HG03025 (cell line): ENCODE results near the gene C1R.
"Not testable (repeated sequence)": the region's sequence is repeated elsewhere in the genome, so short reads cannot be mapped to it uniquely, and the experiment has no call there.

Experiments
- ATAC-seq: cut with Tn5 transposase; IDR thresholded peaks from one replicate; pipeline ENCODE4 v1.9.1; 2021; ENCODE audit warnings: mild to moderate bottlenecking, moderate library complexity; ENCODE audit not compliant: unreplicated experiment, low FRiP score

Gene C1R

DNA sequence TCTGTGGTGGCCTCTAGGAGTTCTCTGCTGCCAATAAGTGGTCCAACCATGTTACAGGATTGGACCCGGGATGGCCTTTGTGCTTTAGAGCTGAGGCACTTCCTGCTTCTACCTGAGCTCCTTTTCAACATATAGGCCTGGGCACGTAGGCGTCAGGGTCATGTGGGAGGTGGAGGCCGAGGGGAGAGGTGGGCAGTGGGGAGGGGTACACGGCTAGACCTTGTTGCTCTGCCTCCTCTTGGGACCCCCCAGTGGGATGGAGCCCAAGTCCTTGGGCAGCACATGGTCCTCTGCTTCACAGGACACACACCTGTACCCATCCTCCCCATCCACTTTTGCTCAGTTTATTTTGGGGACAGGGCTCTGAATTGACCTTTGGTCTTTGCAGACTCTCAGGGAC is 29.1 kb upstream of the C1R start:
- no peak for ATAC-seq

DNA sequence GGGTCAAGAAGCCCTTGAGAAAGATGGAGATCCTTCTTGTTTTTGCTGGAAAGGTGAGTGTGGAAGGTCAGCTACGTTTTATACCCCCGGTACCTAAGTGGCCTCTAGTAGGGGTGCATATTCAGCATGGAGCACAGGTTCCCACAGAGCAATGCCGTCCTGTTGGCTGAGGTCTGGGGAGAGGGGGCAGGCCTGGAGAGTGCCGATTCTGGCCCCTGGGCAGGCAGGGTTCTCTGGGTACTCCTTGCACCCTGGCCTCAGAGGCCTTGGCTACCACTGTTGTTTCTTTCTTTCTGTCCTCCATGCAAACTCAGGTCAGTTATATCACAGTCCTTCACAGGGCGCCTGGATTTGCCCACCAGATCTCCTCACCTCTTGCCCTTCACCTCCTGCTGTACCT is 27.9 kb upstream of the C1R start:
- no peak for ATAC-seq

DNA sequence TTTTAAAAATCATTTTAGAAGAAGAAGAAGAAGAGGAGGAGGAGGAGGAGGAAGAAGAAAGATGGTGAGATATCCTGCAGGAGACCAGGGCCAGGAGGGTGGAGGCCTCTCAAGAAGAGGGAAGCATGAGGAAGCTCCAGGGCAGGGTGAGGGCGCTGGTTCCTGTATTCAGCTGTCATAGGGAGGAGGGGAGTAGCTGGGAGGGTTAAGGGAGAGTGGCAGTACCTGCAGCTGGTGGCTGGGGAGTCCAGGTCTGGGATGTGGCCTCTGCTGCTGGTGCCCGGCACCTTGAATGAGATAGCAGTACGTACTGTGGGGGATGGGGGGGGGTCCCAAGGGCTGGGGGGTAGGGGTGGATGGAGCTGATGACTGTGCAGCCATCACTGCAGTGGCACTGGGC is 26.6 kb upstream of the C1R start:
- ATAC-seq, result no peak

DNA sequence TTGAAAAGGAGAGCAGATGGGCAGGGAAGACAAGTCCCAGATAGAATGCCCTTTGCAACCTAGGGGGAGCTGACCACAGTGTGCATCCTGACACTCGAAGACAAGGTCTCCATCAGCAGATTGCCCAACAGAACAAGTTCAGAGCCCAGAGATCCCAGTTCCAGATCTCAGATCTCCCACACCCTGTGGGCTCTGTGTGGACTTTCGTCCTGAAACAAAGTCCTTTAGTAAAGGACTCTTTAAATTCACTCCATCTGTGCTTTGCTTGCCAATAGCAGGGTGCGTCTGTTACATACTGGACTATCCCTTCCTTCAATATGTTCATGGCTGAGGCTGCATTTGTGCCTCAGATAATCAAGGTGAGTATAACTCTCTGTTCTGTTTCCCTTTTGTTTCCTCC is 25.4 kb upstream of the C1R start:
- ATAC-seq, result no peak

DNA sequence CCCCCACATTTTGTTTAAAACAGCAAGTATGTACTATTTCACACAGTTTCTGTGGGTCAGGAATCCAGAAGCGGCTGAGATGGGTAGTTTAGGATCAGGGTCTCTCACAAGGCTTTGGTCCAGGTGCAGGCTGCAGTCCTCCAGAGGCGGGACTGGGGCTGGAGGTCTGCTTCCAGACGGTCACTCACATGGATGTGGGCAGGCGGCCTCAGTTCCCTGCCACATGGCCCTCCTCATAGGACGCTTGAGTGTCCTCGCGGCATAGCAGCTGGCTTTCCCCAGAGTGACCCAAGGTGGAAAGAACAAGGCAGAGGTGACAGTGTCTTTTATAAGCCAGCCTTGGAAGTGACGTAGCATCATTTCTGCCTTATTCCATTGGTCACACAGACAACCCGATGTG is 24.7 kb upstream of the C1R start:
- ATAC-seq, result no peak

DNA sequence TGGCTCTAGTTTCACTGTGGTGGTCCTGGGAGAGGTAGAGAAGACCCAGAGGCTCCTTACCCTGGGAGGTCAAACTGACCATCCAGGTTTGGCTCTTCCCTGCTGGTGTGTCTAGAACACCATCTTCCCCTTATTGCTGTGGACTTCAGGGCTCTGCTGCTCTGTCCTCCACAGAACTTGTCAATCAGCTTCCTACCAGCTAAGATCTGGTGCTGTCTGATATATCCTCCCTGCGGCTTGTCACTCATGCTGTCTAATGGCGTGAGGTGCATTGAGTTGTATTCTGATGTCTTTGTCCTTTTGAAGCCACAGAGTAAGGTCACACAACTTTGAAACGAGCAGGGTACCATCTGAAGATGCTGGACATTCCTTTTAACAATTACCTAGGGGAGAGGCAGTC is 24.0 kb upstream of the C1R start:
- ATAC-seq, result no peak

DNA sequence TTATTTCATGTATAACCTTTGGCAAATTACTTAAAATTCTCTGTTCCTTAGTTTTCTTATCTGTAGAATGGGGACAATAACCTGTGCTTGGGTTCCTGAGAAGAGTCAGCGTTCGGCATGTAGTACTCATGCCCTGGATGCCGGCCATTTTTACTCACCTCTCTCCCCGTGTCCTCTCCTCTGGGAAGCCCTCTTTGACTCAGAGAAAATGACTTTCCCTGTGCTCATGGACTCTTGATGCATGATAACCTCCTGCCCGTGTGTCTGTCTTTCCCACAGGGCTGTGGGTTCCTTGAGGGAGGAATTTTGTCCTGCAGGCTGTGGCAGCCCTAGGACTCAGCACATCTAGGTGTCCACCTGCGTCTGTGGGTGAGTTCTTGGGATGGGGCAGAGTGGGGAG is 22.6 kb upstream of the C1R start:
- no peak for ATAC-seq

DNA sequence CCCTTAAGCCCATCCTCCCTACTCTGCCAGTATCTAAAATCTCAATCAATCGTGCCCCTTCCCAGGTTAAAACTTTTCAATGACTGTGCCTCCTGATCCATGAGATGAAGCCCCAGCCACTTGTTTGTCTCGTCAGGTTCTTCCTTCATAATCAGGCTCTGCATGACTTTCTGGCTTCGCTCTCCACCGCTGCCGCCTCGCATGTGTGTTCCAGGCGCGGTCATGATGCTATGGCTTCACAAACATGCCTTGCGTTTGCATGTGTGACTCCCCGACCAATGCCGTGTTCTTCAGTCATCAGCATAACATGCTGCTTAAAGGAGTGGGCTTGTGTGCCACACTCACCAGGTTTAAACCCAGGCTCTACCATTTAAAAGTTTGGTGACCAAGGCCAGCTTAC is 21.8 kb upstream of the C1R start:
- ATAC-seq, result no peak

DNA sequence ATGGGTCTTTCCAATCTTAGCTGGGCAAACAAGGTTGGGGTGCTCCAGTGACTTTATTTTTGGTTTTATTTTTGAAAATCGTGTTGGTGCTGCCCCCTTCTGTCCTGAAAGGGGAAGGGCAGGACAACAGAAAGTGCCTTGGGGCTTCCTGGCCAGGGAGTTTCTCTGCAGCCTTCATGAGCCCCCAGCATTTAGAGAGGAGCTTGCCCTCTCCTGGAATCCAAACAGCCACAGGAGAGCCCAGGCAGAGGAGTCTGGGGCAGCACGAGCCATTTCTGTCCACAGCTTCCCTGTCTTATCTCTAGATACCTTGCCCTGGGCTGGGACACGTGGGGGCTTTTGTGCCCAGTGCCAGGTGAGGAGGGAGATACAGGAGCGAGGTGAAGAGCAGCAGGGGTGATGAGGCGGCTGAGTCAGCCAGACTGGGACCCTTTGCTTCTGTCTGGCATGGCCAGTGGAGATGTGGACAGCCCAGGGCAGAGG is 21.2 kb upstream of the C1R start:
- no peak for ATAC-seq

DNA sequence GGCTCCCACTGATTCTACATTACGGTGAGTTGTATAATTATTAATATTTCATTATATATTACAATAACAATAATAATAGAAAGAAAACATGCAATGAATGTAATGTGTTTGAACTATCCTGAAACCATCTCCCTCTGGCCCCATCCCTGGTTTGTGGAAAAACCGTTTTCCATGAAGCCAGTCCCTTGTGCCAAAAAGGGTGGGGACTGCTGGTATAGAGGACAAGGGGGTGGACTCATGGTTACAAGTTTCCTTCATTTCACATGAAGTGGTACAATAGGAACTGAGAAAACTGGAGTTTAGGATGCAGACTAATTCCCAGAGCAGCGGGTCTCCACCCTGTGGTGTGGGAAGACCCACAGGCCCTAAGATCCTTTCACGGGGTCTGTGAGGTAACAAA is 19.8 kb upstream of the C1R start:
- no peak for ATAC-seq

DNA sequence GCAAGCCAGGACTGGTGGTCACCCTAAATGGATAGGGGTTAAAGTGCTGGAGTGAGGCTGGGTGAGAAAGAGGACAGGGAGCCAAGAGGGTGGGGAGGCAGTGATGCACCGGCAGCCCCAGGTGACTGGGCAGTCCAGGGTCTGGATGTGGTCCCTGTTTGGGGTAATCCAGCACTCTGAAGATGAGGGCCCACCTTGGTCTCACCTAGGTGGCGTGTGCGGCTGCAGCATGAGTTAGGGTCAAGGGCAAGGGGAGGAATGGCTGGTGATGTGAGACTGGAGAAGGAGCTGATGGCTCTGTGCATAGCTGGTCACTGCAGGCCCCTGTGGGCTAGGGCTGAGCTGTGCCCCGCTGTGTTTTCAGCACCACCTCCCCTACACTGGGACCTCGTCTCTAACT is 18.4 kb upstream of the C1R start:
- no peak for ATAC-seq

DNA sequence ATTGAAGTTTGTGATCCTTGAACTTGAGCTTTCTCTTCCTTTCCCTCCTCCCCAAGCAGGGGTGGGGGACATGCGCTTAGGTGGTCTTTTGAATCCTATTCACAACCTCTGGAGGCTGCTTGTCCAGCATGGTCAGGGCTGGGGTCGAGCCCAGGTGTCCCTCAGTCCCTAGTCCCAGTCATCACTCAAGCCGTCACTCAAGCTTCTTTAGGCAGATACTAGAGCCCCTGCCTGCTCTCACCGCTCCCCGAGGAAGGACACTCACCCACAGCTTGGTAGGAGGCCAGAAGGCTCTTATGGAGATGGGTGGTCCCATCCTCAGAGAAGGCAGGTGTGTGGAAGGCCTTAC is 17.3 kb upstream of the C1R start:
- ATAC-seq, result no peak

DNA sequence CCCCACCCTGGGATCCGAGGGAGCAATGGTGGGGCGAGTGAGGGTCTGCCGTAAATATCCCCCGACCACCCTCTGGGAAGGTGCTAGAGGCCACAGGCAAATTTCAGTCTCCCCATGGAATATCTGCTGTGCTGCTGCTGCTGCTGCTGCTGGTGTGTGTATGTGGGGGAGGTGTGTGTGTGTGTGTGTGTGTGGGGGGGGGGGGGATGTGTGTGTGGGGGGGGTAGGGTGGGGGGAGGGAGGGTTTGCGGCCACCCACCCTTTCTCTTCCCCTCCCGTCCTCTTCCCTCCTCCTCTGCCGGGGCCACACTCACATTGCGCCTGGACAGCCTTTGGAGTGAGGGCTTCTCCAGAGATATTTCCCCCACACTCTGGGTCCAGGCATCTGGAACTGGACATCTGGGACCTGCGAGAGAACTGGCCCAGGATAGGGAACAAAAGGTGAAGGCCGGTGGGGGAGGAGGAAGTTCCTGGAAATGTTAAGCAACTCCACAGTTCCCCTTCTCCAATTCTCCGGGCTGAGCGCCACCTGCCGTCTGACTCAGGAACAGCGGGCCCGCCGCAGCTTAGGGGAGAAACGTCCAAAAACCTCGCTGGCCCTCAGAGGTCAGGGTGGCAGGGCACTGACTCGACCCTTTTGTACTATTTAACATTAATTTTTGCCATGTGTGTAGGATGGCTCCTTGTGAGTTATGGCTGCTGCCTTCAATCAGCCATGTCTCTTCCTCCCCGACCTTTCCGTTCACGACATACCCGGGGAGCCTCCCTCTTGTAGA is 16.7 kb upstream of the C1R start, which contains the start of gene C1RL:
TSS of gene C1RL (minus strand) at position 419 of the 776 bp plus-strand sequence. CDS start at position 385, 34 bp downstream.
- no peak for ATAC-seq

DNA sequence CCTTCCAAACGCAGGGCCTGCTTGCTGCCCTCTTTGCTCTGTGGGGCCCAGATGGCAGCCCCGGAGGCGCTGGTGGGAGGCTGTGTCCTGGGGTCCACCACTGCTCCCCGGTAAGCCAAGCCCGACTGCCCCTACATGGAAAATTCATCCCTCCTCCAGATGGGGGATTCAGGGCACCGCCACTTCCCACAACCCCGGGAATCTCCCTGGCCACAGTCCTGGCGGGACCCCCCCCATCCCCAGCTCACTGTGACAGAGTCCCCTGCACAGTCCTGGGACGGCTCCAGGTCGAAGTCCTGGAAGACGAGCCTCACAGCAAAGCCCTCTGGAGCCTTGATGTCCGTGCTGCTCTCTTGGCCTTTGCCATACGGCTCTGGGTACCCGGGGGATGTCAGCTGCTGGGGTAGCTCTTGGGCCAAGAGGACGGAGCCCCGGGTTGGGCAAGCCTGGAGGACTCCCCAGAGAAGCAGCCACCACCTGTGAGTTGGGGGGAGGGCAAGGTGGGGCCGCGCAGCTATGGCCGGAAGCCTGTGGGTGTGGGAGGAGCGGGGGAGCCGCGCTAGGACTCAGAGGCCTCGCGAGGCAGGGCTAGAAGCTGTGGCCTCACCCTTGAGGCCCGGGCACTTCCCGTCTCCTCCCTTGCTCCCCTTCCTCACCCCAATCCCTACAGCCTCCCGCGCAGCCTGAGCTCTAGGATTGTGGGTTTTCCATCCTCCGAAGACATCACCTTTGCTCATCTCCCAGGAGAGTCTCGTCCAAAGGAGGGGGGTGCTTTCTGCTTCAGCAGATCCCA is 16.0 kb upstream of the C1R start:
- peak; percentile 73 for ATAC-seq

DNA sequence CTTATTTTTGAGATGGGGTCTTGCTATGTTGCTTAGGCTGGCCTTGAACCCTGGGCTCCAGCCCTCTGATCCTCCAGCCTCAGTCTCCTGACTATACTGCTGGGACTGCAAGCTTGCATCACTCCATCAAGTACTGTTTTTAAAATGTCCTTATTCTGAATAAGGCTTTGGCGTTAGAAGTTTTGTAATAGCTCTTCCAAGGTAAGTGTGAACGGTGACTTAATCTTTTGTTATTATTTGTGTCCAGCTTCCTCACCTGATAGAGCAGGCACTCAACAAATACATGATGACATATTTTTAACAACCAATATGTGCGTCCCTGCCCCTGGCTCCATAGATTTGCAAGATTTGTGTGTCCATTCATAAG is 15.4 kb upstream of the C1R start:
- no peak for ATAC-seq

DNA sequence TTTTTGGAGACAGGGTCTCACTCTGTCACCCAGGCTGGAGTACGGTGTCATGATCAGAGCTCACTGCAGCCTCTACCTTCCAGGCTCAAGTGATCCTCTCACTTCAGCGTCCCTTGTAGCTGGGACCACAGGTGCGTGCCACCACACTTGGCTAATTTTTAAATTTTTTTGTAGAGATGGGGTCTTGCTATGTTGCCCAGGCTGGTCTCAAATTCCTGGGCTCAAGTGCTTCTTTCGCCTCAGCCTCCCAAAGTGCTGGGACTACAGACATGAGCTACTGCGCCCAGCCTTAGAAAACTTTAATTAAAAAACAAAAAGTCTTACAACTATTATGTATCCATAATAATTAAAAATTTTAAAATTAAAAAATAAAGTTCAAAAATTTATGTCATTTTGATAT is 14.9 kb upstream of the C1R start:
- ATAC-seq, result not testable (repeated sequence)

DNA sequence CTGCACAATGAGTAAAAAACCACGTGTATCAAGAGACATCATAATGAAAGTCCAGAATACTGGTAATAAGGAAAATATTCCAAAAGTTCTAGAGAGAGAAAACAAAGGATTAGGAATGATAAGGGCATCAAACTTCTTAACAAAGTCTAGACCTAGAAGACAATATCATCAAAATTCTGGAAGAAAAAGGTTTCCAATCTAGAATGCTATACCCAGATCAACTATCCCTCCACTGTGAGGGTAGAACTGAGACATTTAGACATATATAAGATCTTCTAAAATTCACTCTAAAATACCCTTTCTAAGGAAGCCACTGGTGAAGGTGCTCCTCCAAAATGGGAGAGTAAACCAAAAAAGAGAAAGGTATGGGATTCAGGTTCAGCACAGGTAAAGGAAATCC is 13.8 kb upstream of the C1R start:
- ATAC-seq, result no peak

DNA sequence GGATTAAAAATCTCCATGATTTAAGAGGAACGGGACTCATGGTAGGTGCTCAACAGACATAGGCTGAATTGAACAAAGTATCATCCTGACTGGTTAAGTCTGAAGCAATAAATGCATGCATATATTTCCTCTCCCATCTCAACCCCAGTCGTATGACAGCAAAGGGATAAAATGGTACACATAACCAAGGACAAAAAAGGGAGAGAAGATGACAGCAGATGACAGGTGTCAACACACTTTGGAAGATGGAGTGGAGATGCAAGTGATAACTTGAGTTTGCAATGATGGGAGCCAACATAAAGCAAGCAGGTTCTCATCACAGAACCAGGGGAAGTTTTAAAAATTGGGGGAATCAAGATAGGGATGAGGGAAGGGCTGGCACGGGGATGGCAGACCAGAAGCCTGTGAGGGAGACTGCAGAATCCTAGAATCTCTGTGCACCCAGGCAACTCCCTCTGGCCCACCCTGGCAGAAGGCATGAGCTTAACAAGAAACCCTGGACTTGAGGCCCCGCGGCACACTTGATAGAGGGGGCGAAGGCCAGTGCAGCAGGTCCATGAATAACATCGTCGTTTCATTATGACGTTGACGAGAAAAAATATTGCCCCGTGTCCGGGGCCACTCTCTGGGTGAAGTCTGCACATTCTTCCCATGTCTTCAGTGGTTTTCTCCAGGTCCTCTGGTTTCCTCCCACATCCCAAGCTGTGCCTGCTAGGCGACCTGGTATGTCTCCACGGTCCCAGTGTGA is 11.8 kb upstream of the C1R start:
- no peak for ATAC-seq

DNA sequence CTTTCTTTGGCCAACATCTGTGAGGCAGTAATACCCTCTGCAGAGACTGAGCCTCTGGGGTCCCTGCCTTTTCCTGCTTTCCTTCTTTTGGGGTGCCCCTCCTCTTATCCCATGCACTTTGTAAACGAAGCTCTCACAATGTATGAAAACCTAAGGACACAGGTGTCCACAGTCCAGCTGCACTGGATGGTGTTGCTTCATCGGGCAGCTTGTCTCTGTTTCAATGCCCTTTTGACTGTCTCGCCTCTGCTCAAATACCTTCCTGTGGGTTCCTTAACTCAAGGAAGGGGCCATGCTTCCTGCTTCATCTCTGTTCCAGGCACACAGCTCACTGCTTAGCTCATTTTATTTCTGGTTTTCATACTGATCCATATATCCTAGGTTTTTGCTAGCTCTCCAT is 10.3 kb upstream of the C1R start:
- ATAC-seq, result no peak

DNA sequence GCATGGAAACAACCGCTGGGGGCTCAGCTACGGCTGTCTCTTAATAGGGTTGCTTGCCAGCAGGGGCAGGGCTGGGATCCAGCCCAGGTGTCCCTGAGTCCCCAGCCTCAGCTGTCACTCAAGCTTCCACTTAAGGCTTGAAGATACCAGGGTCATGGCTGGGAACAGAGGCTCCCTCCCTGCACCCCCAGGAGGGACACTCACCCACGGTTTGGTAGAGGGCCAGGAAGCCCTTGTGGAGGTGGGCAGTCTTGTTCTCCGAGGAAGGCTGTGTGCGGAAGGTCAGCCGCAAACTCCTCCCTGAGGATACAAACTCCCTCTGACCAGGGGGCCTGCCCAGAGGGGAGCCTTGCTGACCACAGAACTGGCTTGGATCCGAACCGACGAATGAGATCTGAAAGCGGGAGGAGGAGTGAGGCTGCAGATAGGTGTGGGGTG is 9.5 kb upstream of the C1R start:
- no peak for ATAC-seq

DNA sequence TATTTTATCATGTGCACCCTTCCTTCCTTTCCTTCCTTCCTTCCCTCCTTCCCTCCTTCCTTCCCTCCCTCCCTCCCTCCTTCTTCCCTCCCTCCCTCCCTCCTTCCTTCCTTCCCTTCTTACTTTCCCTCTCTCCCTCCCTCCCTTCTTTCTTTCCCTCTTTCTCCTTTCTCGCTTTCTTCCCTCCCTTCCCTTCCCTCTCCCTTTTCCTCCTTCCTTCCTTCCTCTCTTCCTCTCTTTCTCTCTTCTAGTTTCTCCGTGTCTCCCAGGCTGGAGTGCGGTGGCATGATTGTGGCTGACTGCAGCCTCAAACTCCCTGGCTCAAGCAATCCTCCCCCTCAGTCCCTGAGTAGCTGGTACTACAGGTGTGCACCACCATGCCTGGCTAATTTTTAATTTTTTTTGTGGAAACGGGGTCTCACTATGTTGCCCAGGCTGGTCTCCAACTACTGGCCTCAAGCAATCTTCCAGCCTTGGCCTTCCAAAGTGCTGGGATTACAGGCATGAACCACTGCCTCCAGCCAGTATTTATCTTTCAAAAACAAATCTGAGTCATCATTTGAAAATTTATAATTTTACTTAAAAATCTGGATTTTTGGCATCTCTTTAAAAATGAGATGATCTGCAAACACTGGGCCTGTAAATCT is 8.9 kb upstream of the C1R start:
- ATAC-seq, result no peak
